OCI-LY7 (cell line): Measurements from ENCODE around the gene DUOX1.

Experiments used
- EZH2phosphoT487 ChIP-seq: fragments of 200-600 bp; sonication (generic); IDR thresholded peaks from 2 replicates; pipeline ENCODE4 v1.6.1; 2018; ENCODE audit warnings: low read depth, borderline replicate concordance, mild to moderate bottlenecking, mixed run types, antibody characterized with exemption, low read length, moderate library complexity, mixed read lengths
- TF ChIP-seq, protein P1 (sequence below): fragments of 200-600 bp; sonication (generic); conservative IDR thresholded peaks from 2 replicates; pipeline ENCODE4 v1.5.1; 2014; ENCODE audit warnings: mild to moderate bottlenecking, antibody characterized with exemption, low read length, moderate library complexity, mixed read lengths

DNA sequence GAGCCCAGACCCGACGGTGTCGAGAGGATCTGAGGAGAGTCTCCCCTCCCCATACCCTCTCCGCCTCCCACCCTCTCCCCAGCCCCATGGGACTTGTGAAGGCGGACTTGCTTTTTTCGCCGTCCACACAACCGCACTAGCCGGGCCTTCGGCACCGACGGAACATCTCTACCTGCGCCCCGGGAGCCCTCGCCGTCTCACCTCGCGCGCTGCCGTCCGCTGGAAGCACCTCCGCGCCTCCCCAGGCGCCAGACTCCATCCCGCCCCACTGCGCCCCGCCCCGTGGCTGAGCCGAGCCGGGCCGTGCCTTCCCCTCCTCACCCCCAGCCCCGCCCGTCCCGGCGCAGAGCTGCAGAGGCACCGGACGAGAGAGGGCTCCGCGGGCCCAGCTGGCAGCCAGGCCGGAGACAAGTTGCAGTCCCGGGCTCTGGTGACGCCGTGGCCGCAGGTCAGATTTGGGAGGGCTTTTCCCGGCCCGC is at the start of gene DUOX1, which contains the start of gene DUOXA1:
- TF ChIP-seq, protein P1, sequence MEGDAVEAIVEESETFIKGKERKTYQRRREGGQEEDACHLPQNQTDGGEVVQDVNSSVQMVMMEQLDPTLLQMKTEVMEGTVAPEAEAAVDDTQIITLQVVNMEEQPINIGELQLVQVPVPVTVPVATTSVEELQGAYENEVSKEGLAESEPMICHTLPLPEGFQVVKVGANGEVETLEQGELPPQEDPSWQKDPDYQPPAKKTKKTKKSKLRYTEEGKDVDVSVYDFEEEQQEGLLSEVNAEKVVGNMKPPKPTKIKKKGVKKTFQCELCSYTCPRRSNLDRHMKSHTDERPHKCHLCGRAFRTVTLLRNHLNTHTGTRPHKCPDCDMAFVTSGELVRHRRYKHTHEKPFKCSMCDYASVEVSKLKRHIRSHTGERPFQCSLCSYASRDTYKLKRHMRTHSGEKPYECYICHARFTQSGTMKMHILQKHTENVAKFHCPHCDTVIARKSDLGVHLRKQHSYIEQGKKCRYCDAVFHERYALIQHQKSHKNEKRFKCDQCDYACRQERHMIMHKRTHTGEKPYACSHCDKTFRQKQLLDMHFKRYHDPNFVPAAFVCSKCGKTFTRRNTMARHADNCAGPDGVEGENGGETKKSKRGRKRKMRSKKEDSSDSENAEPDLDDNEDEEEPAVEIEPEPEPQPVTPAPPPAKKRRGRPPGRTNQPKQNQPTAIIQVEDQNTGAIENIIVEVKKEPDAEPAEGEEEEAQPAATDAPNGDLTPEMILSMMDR: no peak
- no peak for TF ChIP-seq EZH2phosphoT487
